Karpas-422 (cell line): ENCODE data around the gene CDC37L1. TPM values are rescaled to one million over a fixed set of nuclear protein-coding genes. Genes with fewer than 3 reads are reported as not detected.

ENCODE experiments used
- DNase-seq: peaks from one replicate; pipeline ENCODE4 v3.0.0-alpha.2; 2015
- H2AFZ ChIP-seq: fragments of 200-600 bp; sonication (generic); 2 replicates; pipeline ENCODE4 v1.6.1; 2014; ENCODE audit warnings: antibody characterized with exemption, low read length, mixed read lengths
- H3K27ac ChIP-seq: fragments of 200-600 bp; sonication (generic); 2 replicates; pipeline ENCODE4 v1.5.1; 2014; ENCODE audit warnings: mild to moderate bottlenecking, low read length, moderate library complexity
- H3K27me3 ChIP-seq: fragments of 200-600 bp; sonication (generic); 2 replicates; pipeline ENCODE4 v1.6.1; 2014; ENCODE audit warnings: low read length, mixed read lengths
- H3K36me3 ChIP-seq: fragments of 200-600 bp; sonication (generic); 2 replicates; pipeline ENCODE4 v1.6.1; 2014; ENCODE audit warnings: low read length, mixed read lengths; ENCODE audit not compliant: insufficient read depth
- H3K4me1 ChIP-seq: fragments of 200-600 bp; sonication (generic); 2 replicates; pipeline ENCODE4 v1.6.1; 2014; ENCODE audit warnings: mild to moderate bottlenecking, low read length, mixed read lengths
- H3K4me2 ChIP-seq: fragments of 200-600 bp; sonication (generic); 2 replicates; pipeline ENCODE4 v1.6.1; 2014; ENCODE audit warnings: low read length, low read depth, mild to moderate bottlenecking; ENCODE audit not compliant: poor library complexity, severe bottlenecking
- H3K4me3 ChIP-seq: fragments of 200-600 bp; sonication (generic); 2 replicates; pipeline ENCODE4 v1.5.1; 2014; ENCODE audit warnings: mild to moderate bottlenecking, antibody characterized with exemption, low read length, mixed read lengths
- H3K79me2 ChIP-seq: fragments of 200-600 bp; sonication (generic); 2 replicates; pipeline ENCODE4 v1.6.1; 2014; ENCODE audit warnings: mild to moderate bottlenecking, low read length, mixed read lengths
- H3K9ac ChIP-seq: fragments of 200-600 bp; sonication (generic); 2 replicates; pipeline ENCODE4 v1.6.0; 2014; ENCODE audit warnings: low read length
- H3K9me2 ChIP-seq: fragments of 200-600 bp; sonication (generic), shearing (Covaris generic); replicated peaks from 2 replicates; pipeline ENCODE4 v1.6.0; 2014; ENCODE audit warnings: mild to moderate bottlenecking, low read length, moderate library complexity; ENCODE audit not compliant: insufficient read depth
- H3K9me3 ChIP-seq: fragments of 300-700, 200-600 bp; sonication (generic); 2 replicates; pipeline ENCODE4 v1.6.1; 2014; ENCODE audit warnings: low read length, mixed read lengths
- H4K20me1 ChIP-seq: fragments of 200-600 bp; sonication (generic); 2 replicates; pipeline ENCODE4 v1.6.1; 2014; ENCODE audit warnings: mild to moderate bottlenecking, antibody characterized with exemption, low read length, low read depth; ENCODE audit not compliant: insufficient read depth
- total RNA-seq: library from RNA; depleted of rRNA; stranded (reverse); fragments of >200 nt; shearing (Covaris generic); gene quantifications from 2 replicates; pipeline ENCODE4 v1.2.3, GENCODE V29; 2014; ENCODE audit warnings: low replicate concordance

The CDC37L1 gene
- total RNA-seq, 1 experiment from 2014 or later: 12.0 TPM

DNA sequence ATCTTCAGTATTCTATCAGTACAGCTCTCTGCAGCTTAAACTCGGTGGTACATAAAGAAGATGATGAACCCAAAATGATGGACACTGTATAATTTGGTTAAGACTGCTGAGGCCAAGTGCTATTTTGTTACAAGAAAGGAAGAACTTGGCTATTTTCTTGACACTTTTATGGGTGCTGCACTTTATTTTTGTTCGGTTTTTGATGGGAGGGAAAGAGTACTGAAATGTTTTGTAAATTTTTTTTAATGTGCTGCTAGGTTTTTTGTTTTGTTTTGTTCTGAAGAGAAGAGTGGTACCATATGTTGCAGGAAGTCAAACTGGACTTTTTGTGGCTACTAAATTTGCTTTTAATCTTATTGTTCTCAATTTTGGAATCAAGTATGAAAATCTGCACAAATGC is 26.7 kb downstream of the CDC37L1 start:
- no peaks in the 10 kb centered on the region for H3K9me2 ChIP-seq
- H3K27me3 ChIP-seq: no peaks in the 10 kb centered on the region
- H3K9ac ChIP-seq: no peak overlapping the region
- peaks cover 65% of the 10 kb centered on the region for H3K36me3 ChIP-seq
- H3K4me2 ChIP-seq: no peak overlapping the region
- H3K79me2 ChIP-seq: peaks cover 14% of the 10 kb centered on the region
- H3K9me3 ChIP-seq: no peaks in the 10 kb centered on the region
- no peaks in the 10 kb centered on the region for H3K4me1 ChIP-seq
- DNase-seq: no peak
- no peaks in the 10 kb centered on the region for H4K20me1 ChIP-seq
- H3K27ac ChIP-seq: no peak overlapping the region
- no peak overlapping the region for H2AFZ ChIP-seq
- H3K4me3 ChIP-seq: no peak overlapping the region

DNA sequence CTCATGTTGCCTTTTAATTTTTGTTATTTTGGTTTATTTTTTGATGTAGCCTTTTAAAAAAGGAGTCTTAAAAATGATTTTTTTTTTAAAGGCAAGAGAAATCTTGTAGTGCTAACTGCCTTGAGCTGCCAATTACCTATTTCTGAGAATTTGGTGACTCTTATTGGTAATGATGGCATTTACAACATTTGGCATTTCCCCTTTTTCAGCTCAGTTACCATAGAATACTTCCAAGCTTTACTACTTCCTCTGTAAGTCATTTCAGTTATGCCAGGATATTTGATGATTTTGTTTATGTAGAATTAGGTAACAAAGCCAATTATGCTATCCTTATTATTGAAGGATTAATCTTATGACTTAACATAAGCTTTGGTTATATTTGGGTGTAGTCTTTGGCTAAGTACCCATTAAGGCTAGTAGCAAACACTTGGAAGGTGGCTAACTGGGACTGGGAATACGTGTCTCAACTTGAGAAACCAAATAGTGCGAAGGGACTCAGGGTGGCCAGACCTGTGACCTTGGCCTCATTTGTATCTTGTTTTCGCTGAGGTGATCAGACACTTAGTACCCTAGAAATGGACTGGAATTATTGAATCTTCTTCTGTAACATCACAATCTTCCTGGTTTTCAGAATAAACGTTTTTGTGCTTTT is 27.7 kb downstream of the CDC37L1 start:
- H3K79me2 ChIP-seq: peaks cover 12% of the 10 kb centered on the region
- no peaks in the 10 kb centered on the region for H4K20me1 ChIP-seq
- no peaks in the 10 kb centered on the region for H3K27me3 ChIP-seq
- H3K4me2 ChIP-seq: no peak overlapping the region
- peaks cover 64% of the 10 kb centered on the region for H3K36me3 ChIP-seq
- H3K4me1 ChIP-seq: no peaks in the 10 kb centered on the region
- no peak overlapping the region for H2AFZ ChIP-seq
- no peak overlapping the region for H3K4me3 ChIP-seq
- H3K9me2 ChIP-seq: no peaks in the 10 kb centered on the region
- H3K9ac ChIP-seq: no peak overlapping the region
- DNase-seq: no peak
- no peak overlapping the region for H3K27ac ChIP-seq
- no peaks in the 10 kb centered on the region for H3K9me3 ChIP-seq

- Histone ChIP-seq H3K9me3 (peaks cover 4% of the 10 kb centered on the region), H3K36me3 (peaks cover 62% of the 10 kb centered on the region), H3K79me2 (peaks cover 14% of the 10 kb centered on the region), H3K4me3 (no peak overlapping the region), H3K4me2 (no peak overlapping the region), H3K9ac (no peak overlapping the region), H4K20me1 (no peaks in the 10 kb centered on the region), H3K27ac (no peak overlapping the region), H3K27me3 (no peaks in the 10 kb centered on the region), H3K9me2 (no peaks in the 10 kb centered on the region), H3K4me1 (no peaks in the 10 kb centered on the region), H2AFZ (no peak overlapping the region)
- DNase-seq: no peak
Measured at GRCh38 chr9:4709380-4709779, 30.0 kb downstream of the CDC37L1 start.

DNA sequence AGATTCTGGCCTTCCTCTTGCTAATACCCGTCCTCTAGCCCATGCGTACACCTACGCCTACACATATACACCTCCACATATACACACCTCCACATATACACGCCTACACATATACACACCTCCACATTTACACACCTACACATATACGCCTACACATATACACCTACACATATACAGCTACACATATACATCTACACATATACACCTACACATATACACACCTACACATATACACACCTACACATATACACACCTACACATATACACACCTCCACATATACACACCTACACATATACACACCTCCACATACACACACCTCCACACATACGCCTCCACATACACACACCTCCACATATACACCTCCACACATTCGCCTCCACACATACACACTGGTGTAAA is 34.5 kb downstream of the CDC37L1 start:
- H2AFZ ChIP-seq: no peak overlapping the region
- no peak overlapping the region for H3K27ac ChIP-seq
- H4K20me1 ChIP-seq: no peaks in the 10 kb centered on the region
- peaks cover 72% of the 10 kb centered on the region for H3K36me3 ChIP-seq
- H3K9me3 ChIP-seq: peaks cover 4% of the 10 kb centered on the region
- H3K27me3 ChIP-seq: no peaks in the 10 kb centered on the region
- no peak overlapping the region for H3K9ac ChIP-seq
- no peak overlapping the region for H3K4me3 ChIP-seq
- H3K79me2 ChIP-seq: peaks cover 28% of the 10 kb centered on the region
- DNase-seq: no peak
- no peaks in the 10 kb centered on the region for H3K9me2 ChIP-seq
- no peaks in the 10 kb centered on the region for H3K4me1 ChIP-seq
- H3K4me2 ChIP-seq: no peak overlapping the region

- Histone ChIP-seq H3K9ac (no peak overlapping the region), H3K27me3 (no peaks in the 10 kb centered on the region), H3K4me1 (no peaks in the 10 kb centered on the region), H2AFZ (no peak overlapping the region), H3K4me3 (no peak overlapping the region), H3K27ac (no peak overlapping the region), H3K9me3 (peaks cover 4% of the 10 kb centered on the region), H3K36me3 (peaks cover 72% of the 10 kb centered on the region), H3K79me2 (peaks cover 31% of the 10 kb centered on the region), H3K4me2 (no peak overlapping the region), H3K9me2 (no peaks in the 10 kb centered on the region), H4K20me1 (no peaks in the 10 kb centered on the region)
- DNase-seq: no peak
Measured at GRCh38 chr9:4714266-4715016, 35.1 kb downstream of the CDC37L1 start.

DNA sequence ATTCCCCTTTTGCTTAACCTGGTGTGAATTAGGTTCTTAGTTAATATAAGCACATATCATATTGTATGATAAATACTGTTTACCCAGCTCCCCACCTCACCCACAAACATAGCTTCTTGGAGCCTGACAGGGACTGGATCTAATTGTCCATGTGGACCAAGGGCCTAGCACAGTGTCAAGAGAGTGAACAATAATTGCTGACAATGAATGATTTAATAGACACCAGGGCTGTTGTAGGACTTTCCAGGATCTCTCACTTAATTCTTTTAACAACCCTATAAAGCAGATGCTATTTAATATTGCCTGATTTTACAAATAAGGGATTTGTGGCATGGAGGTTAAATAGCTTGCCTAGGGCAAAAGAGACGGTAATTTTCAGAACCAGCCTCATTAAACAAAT is 36.8 kb downstream of the CDC37L1 start:
- Histone ChIP-seq H3K79me2 (peaks cover 37% of the 10 kb centered on the region), H4K20me1 (no peaks in the 10 kb centered on the region), H3K9me2 (no peaks in the 10 kb centered on the region), H3K4me1 (no peaks in the 10 kb centered on the region), H2AFZ (no peak overlapping the region), H3K9ac (no peak overlapping the region), H3K4me3 (no peak overlapping the region), H3K9me3 (peaks cover 4% of the 10 kb centered on the region), H3K36me3 (peaks cover 77% of the 10 kb centered on the region), H3K27me3 (no peaks in the 10 kb centered on the region), H3K4me2 (no peak overlapping the region), H3K27ac (no peak overlapping the region)
- DNase-seq: no peak

DNA sequence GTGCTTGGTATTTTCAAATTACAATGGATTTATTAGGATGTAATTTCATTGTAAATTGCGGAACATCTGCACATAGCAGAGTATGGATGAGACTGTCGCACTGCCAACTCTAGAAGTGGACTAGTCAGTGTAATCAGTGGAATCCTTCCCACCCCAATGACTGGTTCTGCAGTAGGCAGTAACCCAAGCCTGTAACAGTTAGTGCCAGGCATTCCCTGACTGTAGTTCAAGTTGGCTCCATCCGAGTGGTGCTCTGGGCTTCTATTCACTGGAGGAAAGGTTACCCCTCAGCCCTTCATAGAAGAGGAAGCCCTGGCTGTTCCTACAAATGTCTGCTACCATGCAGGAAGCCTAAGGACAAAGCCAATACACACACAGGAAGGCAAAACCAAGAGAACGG is 38.4 kb downstream of the CDC37L1 start:
- Histone ChIP-seq H3K36me3 (peaks cover 72% of the 10 kb centered on the region), H3K9me2 (no peaks in the 10 kb centered on the region), H3K4me2 (no peak overlapping the region)

DNA sequence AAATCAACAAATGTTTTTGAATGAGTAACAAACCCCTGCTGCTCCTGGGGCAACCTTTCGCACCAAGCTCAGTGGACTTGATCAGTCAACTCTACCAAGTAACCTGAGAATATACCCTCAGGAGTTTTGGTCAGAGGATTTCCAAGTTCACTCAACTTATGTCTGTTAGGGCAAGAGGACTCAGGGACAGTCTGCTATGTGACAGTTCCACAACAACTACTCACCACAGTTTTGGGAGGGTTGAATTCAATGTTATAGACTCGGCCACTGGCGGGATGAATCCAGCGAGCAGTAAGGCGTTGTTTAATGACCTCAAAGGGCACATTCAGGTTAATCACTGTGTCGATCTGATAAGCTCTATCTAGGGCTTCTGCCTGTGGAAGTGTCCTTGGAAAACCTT is 39.5 kb downstream of the CDC37L1 start:
- H3K79me2 ChIP-seq: peaks cover 59% of the 10 kb centered on the region
- no peak overlapping the region for H3K9ac ChIP-seq
- no peak overlapping the region for H3K4me2 ChIP-seq
- no peak for DNase-seq
- no peak overlapping the region for H3K4me3 ChIP-seq
- H3K27ac ChIP-seq: no peak overlapping the region
- H3K9me2 ChIP-seq: no peaks in the 10 kb centered on the region
- no peaks in the 10 kb centered on the region for H3K4me1 ChIP-seq
- H3K9me3 ChIP-seq: peaks cover 3% of the 10 kb centered on the region
- no peaks in the 10 kb centered on the region for H4K20me1 ChIP-seq
- peaks cover 69% of the 10 kb centered on the region for H3K36me3 ChIP-seq
- H3K27me3 ChIP-seq: no peaks in the 10 kb centered on the region
- H2AFZ ChIP-seq: no peak overlapping the region

More for the DNA sequence above, 38.4 kb downstream of the CDC37L1 start:
- no peak overlapping the region for H3K27ac ChIP-seq
- no peak overlapping the region for H3K9ac ChIP-seq
- no peak overlapping the region for H3K4me3 ChIP-seq
- DNase-seq: no peak
- H3K4me1 ChIP-seq: no peaks in the 10 kb centered on the region
- peaks cover 4% of the 10 kb centered on the region for H3K9me3 ChIP-seq
- no peaks in the 10 kb centered on the region for H3K27me3 ChIP-seq
- no peaks in the 10 kb centered on the region for H4K20me1 ChIP-seq
- H3K79me2 ChIP-seq: peaks cover 51% of the 10 kb centered on the region
- no peak overlapping the region for H2AFZ ChIP-seq
